ENCODE results near the gene SMOC2. TPM values are rescaled to one million over a fixed set of nuclear protein-coding genes. Genes with fewer than 3 reads are reported as not detected.

Gene SMOC2
- total and polyA plus RNA-seq, 2 of the 4 experiments (the other 2 are of a cell fraction), result not detected

GRCh38 chr6:168545428-168545827 is 104.4 kb downstream of the SMOC2 start:
- no peaks in the 10 kb centered on the region for H4K20me1 ChIP-seq (ENCODE audit: insufficient read depth, low read length)
- H2AFZ ChIP-seq (replicated peaks; ENCODE audit: low read length, poor library complexity), result peak overlapping the region; percentile 21
- no peak overlapping the region for H2AK9ac ChIP-seq (replicated peaks; ENCODE audit: low read depth, low read length, poor library complexity)
- no peak overlapping the region for H3K4me3 ChIP-seq (ENCODE audit: insufficient read depth, low read depth, low read length)
- H3K9ac ChIP-seq (ENCODE audit: low read depth, low read length), result no peak overlapping the region
- no TSS peak for BruUV-seq (replicated peaks)
- H3K14ac ChIP-seq (replicated peaks; ENCODE audit: low read depth, low read length), result no peak overlapping the region
- no peak overlapping the region for H2BK20ac ChIP-seq (ENCODE audit: low read depth, low read length)
- no peak overlapping the region for H3K56ac ChIP-seq (ENCODE audit: extremely low read depth, insufficient read depth, low read length)
- POLR2A ChIA-PET (ENCODE audit: unreplicated experiment), result no interaction called here
- H4K8ac ChIP-seq (ENCODE audit: low read depth in 2 of 2, low read length in 2 of 2), result no peak overlapping the region
- CTCF ChIA-PET, result no interaction called here
- H3K4me2 ChIP-seq (ENCODE audit: low read depth, low read length), result no peak overlapping the region
- H3K18ac ChIP-seq (ENCODE audit: low read depth, low read length), result no peak overlapping the region
- WGBS, 2 experiments (ENCODE audit: extremely low coverage in 2 of 2, insufficient read length in 1 of 2), result 20% methylated on average over 1 of the region's 6 CpGs; no CpG with 5 or more reads in 1 of the 2 experiments
- H4K91ac ChIP-seq (ENCODE audit: insufficient read depth, low read depth, low read length), result no peak overlapping the region
- intact Hi-C loops (cut with micrococcal nuclease), result no loop called here
- no peak overlapping the region for H3K4ac ChIP-seq (ENCODE audit: low read depth, low read length)
- H3K27me3 ChIP-seq (ENCODE audit: control insufficient read depth, insufficient read depth, low read length), result no peaks in the 10 kb centered on the region
- no peak overlapping the region for H2AK5ac ChIP-seq (ENCODE audit: low read depth, low read length)
- H2BK15ac ChIP-seq (ENCODE audit: low read depth, low read length), result no peak overlapping the region
- H3K9me3 ChIP-seq (ENCODE audit: control insufficient read depth, insufficient read depth, low read length), result peaks cover 30% of the 10 kb centered on the region
- no peaks in the 10 kb centered on the region for H3K79me1 ChIP-seq (ENCODE audit: low read depth in 1 of 2, low read length in 2 of 2)
- H2BK120ac ChIP-seq (ENCODE audit: low read depth, low read length), result no peak overlapping the region
- H3K4me1 ChIP-seq (ENCODE audit: control insufficient read depth, insufficient read depth, low read length), result no peaks in the 10 kb centered on the region
- TF ChIP-seq USF2 (IDR thresholded peaks at IDR 0.05; ENCODE audit: low read depth, low read length) (no peak), SMC3 (IDR thresholded peaks at IDR 0.05; ENCODE audit: low read depth, low read length) (no peak), MXI1 (IDR thresholded peaks at IDR 0.05; ENCODE audit: borderline replicate concordance, low read depth, low read length) (no peak), MAFK (IDR thresholded peaks at IDR 0.05; ENCODE audit: low read depth, low read length) (no peak), RFX5 (IDR thresholded peaks at IDR 0.05; ENCODE audit: low read depth, low read length) (no peak), BHLHE40 (IDR thresholded peaks at IDR 0.05; ENCODE audit: low read depth, low read length) (no peak), MAZ (IDR thresholded peaks at IDR 0.05; ENCODE audit: borderline replicate concordance, low read depth, low read length) (no peak), NFE2L2 (IDR thresholded peaks at IDR 0.05; ENCODE audit: low read depth, low read length) (no peak), CHD1 (IDR thresholded peaks at IDR 0.05; ENCODE audit: low read depth, low read length) (no peak), ELK1 (IDR thresholded peaks at IDR 0.05; ENCODE audit: borderline replicate concordance, low read depth, low read length) (no peak)
- H3K36me3 ChIP-seq (ENCODE audit: control insufficient read depth, insufficient read depth, low read length), result no peaks in the 10 kb centered on the region
- H3K23ac ChIP-seq (ENCODE audit: low read depth, low read length), result no peak overlapping the region
- no peaks in the 10 kb centered on the region for H3K9me1 ChIP-seq (ENCODE audit: insufficient read depth, low read length)
- dilution Hi-C loops (cut with HindIII; ENCODE audit: low sequenced_read_pairs, unreplicated experiment), result no loop called here
- in situ Hi-C loops (cut with MboI; ENCODE audit: low sequenced_read_pairs), result no loop called here
- no peak overlapping the region for H3K27ac ChIP-seq (ENCODE audit: insufficient read depth, low read length)
- H2BK5ac ChIP-seq (ENCODE audit: low read depth, low read length, poor library complexity, severe bottlenecking), result no peak overlapping the region
- H4K5ac ChIP-seq (ENCODE audit: low read depth, low read length), result no peak overlapping the region
- ATAC-seq (ENCODE audit: low read depth), result no peak
- no peak for DNase-seq

Measured in IMR-90 (cell line).